H1 (cell line): ENCODE data around the gene UBE2M. TPM values are rescaled to one million over a fixed set of nuclear protein-coding genes. Genes with fewer than 3 reads are reported as not detected.

Source experiments
- CTCF ChIA-PET: fragments of 300-600 bp; sonication (Branson Sonifier 250); formaldehyde crosslinking; loops from one replicate; lab custom pipeline; 2021; ENCODE audit not compliant: partially characterized antibody; lab: Charles Lee
- POLR2A ChIA-PET: fragments of 300-600 bp; sonication (Branson Sonifier 250); formaldehyde crosslinking; loops from one replicate; lab custom pipeline; 2021; ENCODE audit warnings: inconsistent platforms; ENCODE audit not compliant: partially characterized antibody; lab: Charles Lee
- DNase-seq, 2 experiments: peaks; one replicate each; pipeline versions ENCODE4 v3.0.0 to v3.0.0-alpha.2; 2010 to 2022; ENCODE audit warnings: low spot score in 2 of 2, low read depth in 1 of 2, mixed read lengths in 1 of 2
- FAIRE-seq: peaks from 2 replicates; lab custom pipeline; 2011; peaks lifted over from hg19 to GRCh38; lab: Jason Lieb, UNC
- H2AFZ ChIP-seq: 2 replicates; pipeline ENCODE4 v1.8.1; 2012; ENCODE audit warnings: low read length, inconsistent platforms
- H2AK5ac ChIP-seq: 2 replicates; pipeline ENCODE4 v1.6.1; 2013; ENCODE audit warnings: low read depth, low read length
- H2BK120ac ChIP-seq: replicated peaks from 2 replicates; pipeline ENCODE3; 2013; ENCODE audit warnings: low read depth, low read length, inconsistent platforms
- H2BK12ac ChIP-seq: 2 replicates; pipeline ENCODE4 v1.6.1; 2013; ENCODE audit warnings: low read depth, low read length
- H2BK15ac ChIP-seq: 2 replicates; pipeline ENCODE4 v1.6.1; 2013; ENCODE audit warnings: low read length
- H2BK20ac ChIP-seq: 2 replicates; pipeline ENCODE4 v1.6.1; 2013; ENCODE audit warnings: low read length
- H2BK5ac ChIP-seq: 2 replicates; pipeline ENCODE4 v1.6.1; 2013; ENCODE audit warnings: low read depth, low read length
- H3K14ac ChIP-seq: 2 replicates; pipeline ENCODE4 v1.6.1; 2013; ENCODE audit warnings: inconsistent platforms; ENCODE audit not compliant: insufficient read length
- H3K18ac ChIP-seq: 2 replicates; pipeline ENCODE4 v1.6.1; 2013; ENCODE audit warnings: low read length; ENCODE audit errors: extremely low read depth
- H3K23ac ChIP-seq: 2 replicates; pipeline ENCODE4 v1.6.1; 2013; ENCODE audit warnings: inconsistent platforms; ENCODE audit not compliant: insufficient read length
- H3K23me2 ChIP-seq: 2 replicates; pipeline ENCODE4 v1.6.1; 2013; ENCODE audit warnings: low read depth, low read length
- H3K27ac ChIP-seq: 2 replicates; pipeline ENCODE4 v1.6.1; 2011; ENCODE audit warnings: low read depth, low read length, inconsistent platforms
- H3K27me3 ChIP-seq, 4 experiments: replicated peaks in 1 of 4; 1 replicate in 1 of 4; 2 replicates in 3 of 4; pipeline versions ENCODE4 v1.6.1 to v1.8.1; 2011 to 2013; ENCODE audit warnings: low read length in 3 of 4, mild to moderate bottlenecking in 3 of 4, inconsistent platforms in 2 of 4, mixed read lengths in 2 of 4, moderate library complexity in 1 of 4; ENCODE audit not compliant: control insufficient read depth in 3 of 4, insufficient read depth in 3 of 4; ENCODE audit errors: extremely low read depth in 1 of 4
- H3K36me3 ChIP-seq, 4 experiments: 2 replicates each; pipeline versions ENCODE4 v1.6.1 to v1.8.1; 2011 to 2013; ENCODE audit warnings: mild to moderate bottlenecking in 4 of 4, low read length in 3 of 4, moderate library complexity in 2 of 4, control low read depth in 1 of 4, inconsistent platforms in 1 of 4; ENCODE audit not compliant: insufficient read depth in 4 of 4, control insufficient read depth in 2 of 4
- H3K4ac ChIP-seq: replicated peaks from 2 replicates; pipeline ENCODE3; 2013; ENCODE audit warnings: low read length, low read depth, mixed read lengths, inconsistent platforms; ENCODE audit not compliant: insufficient read length
- H3K4me1 ChIP-seq, 4 experiments: replicated peaks in 1 of 4; 1 replicate in 1 of 4; 2 replicates in 3 of 4; pipeline versions ENCODE4 v1.6.1 to v1.8.1; 2011 to 2013; ENCODE audit warnings: low read length in 3 of 4, inconsistent platforms in 2 of 4, mixed read lengths in 1 of 4; ENCODE audit not compliant: insufficient read depth in 4 of 4, control insufficient read depth in 3 of 4
- H3K4me2 ChIP-seq, 2 experiments: 2 replicates each; pipeline versions ENCODE4 v1.6.1 to v1.8.1; 2011 to 2013; ENCODE audit warnings: low read depth in 2 of 2, low read length in 2 of 2, control low read depth in 1 of 2, inconsistent platforms in 1 of 2, mild to moderate bottlenecking in 1 of 2; ENCODE audit not compliant: insufficient read depth in 1 of 2
- H3K4me3 ChIP-seq, 4 experiments: fragments of 200-600, 300-600 bp in 1 of 4; sonication (generic), shearing (Covaris generic), sonication (Bioruptor Twin) in 1 of 4; 2 replicates each; pipeline versions ENCODE4 v1.5.1 to v1.8.1; 2011 to 2016; ENCODE audit warnings: low read length in 4 of 4, low read depth in 3 of 4, control low read depth in 2 of 4, inconsistent platforms in 2 of 4, mild to moderate bottlenecking in 2 of 4, mixed read lengths in 1 of 4, moderate library complexity in 1 of 4; ENCODE audit not compliant: insufficient read depth in 2 of 4; ENCODE audit errors: extremely low read depth in 1 of 4
- H3K56ac ChIP-seq: replicated peaks from 2 replicates; pipeline ENCODE3; 2013; ENCODE audit warnings: low read depth, mild to moderate bottlenecking, mixed read lengths, low read length, inconsistent platforms; ENCODE audit not compliant: insufficient read length
- H3K79me1 ChIP-seq: 2 replicates; pipeline ENCODE4 v1.6.1; 2013; ENCODE audit warnings: low read depth, low read length, control low read depth
- H3K79me2 ChIP-seq, 2 experiments: 2 replicates each; pipeline versions ENCODE4 v1.6.1 to v1.8.1; 2012 to 2013; ENCODE audit warnings: low read length in 2 of 2, mild to moderate bottlenecking in 2 of 2, inconsistent platforms in 1 of 2; ENCODE audit not compliant: insufficient read depth in 2 of 2, control insufficient read depth in 1 of 2
- H3K9ac ChIP-seq, 4 experiments: replicated peaks in 1 of 4; 1 replicate in 1 of 4; 2 replicates in 3 of 4; pipeline versions ENCODE4 v1.6.1 to v1.8.1; 2011 to 2013; ENCODE audit warnings: low read depth in 3 of 4, low read length in 3 of 4, control low read depth in 2 of 4, mild to moderate bottlenecking in 2 of 4, moderate library complexity in 2 of 4, inconsistent platforms in 1 of 4; ENCODE audit errors: extremely low read depth in 1 of 4
- H3K9me3 ChIP-seq, 2 experiments: 2 replicates each; pipeline versions ENCODE4 v1.6.1 to v1.8.1; 2012 to 2013; ENCODE audit warnings: mild to moderate bottlenecking in 2 of 2, moderate library complexity in 2 of 2, control low read depth in 1 of 2, inconsistent platforms in 1 of 2, low read depth in 1 of 2, low read length in 1 of 2, mixed read lengths in 1 of 2; ENCODE audit not compliant: insufficient read depth in 2 of 2
- H4K20me1 ChIP-seq, 2 experiments: replicated peaks in 1 of 2; 2 replicates each; pipeline versions ENCODE3 to v1.8.1; 2011 to 2013; ENCODE audit warnings: inconsistent platforms in 2 of 2, low read length in 2 of 2, mild to moderate bottlenecking in 1 of 2; ENCODE audit not compliant: insufficient read depth in 2 of 2, control insufficient read depth in 1 of 2
- H4K5ac ChIP-seq: 2 replicates; pipeline ENCODE4 v1.6.1; 2013; ENCODE audit warnings: low read length, low read depth, mixed read lengths, inconsistent platforms; ENCODE audit not compliant: insufficient read length
- H4K8ac ChIP-seq: 2 replicates; pipeline ENCODE4 v1.8.0; 2013; ENCODE audit warnings: mild to moderate bottlenecking, moderate library complexity, low read length, inconsistent platforms; ENCODE audit not compliant: insufficient read depth; ENCODE audit errors: extremely low read depth
- H4K91ac ChIP-seq: replicated peaks from 2 replicates; pipeline ENCODE3; 2013; ENCODE audit warnings: low read length, mixed read lengths, inconsistent platforms; ENCODE audit not compliant: insufficient read length
- BACH1 ChIP-seq: IDR thresholded peaks from 2 replicates; pipeline ENCODE4 v1.6.1; 2012; ENCODE audit warnings: low read length, improper control_type of control experiment
- CTBP2 ChIP-seq: IDR thresholded peaks from 2 replicates; pipeline ENCODE4 v1.7.0; 2011; ENCODE audit warnings: borderline replicate concordance, mild to moderate bottlenecking, moderate library complexity, mixed read lengths, low read length; ENCODE audit not compliant: insufficient read depth, insufficient read length
- KDM4A ChIP-seq: IDR thresholded peaks from one replicate; pipeline ENCODE4 v1.7.1; 2012; ENCODE audit warnings: low read depth, mild to moderate bottlenecking, moderate library complexity, low read length, inconsistent platforms; ENCODE audit not compliant: severe bottlenecking
- PHF8 ChIP-seq: fragments of 200-600 bp; sonication (generic); conservative IDR thresholded peaks from 2 replicates; pipeline ENCODE4 v1.7.1; 2012; ENCODE audit warnings: low read depth, mild to moderate bottlenecking, inconsistent platforms, low read length, moderate library complexity
- POLR2AphosphoS5 ChIP-seq: IDR thresholded peaks from 2 replicates; pipeline ENCODE4 v1.6.1; 2011; ENCODE audit warnings: low read depth, low read length
- RAD21 ChIP-seq, 2 experiments: IDR thresholded peaks in 1 of 2; conservative IDR thresholded peaks in 1 of 2; 2 replicates each; pipeline ENCODE4 v1.6.1; 2011; ENCODE audit warnings: low read depth in 2 of 2, low read length in 2 of 2, improper control_type of control experiment in 1 of 2, inconsistent platforms in 1 of 2, mild to moderate bottlenecking in 1 of 2, moderate library complexity in 1 of 2
- SAP30 ChIP-seq: fragments of 300-600 bp; sonication (generic); IDR thresholded peaks from 2 replicates; pipeline ENCODE4 v1.7.1; 2012; ENCODE audit warnings: low read length, moderate library complexity, mild to moderate bottlenecking, inconsistent platforms; ENCODE audit not compliant: insufficient read depth, insufficient replicate concordance
- TEAD4 ChIP-seq: IDR thresholded peaks from 2 replicates; pipeline ENCODE4 v1.6.1; 2012; ENCODE audit warnings: low read depth, low read length, inconsistent platforms, mixed read lengths
- USF2 ChIP-seq: IDR thresholded peaks from 2 replicates; pipeline ENCODE4 v1.6.1; 2011; ENCODE audit warnings: low read length, improper control_type of control experiment
- WGBS, 2 experiments: shearing (Covaris generic) in 1 of 2; methylation state at CpG; one replicate each; pipeline versions ENCODE4 v1.1.6 to v1.1.7; 2013 to 2015; ENCODE audit warnings: low lambda C conversion rate in 2 of 2, mixed read lengths in 2 of 2, inconsistent platforms in 1 of 2, low coverage in 1 of 2, missing lambda C conversion rate in 1 of 2; ENCODE audit not compliant: insufficient replicate concordance in 2 of 2, insufficient coverage in 1 of 2, insufficient read length in 1 of 2; ENCODE audit errors: extremely low coverage in 1 of 2, missing lambda C conversion rate in 1 of 2; 5-methylcytosine and 5-hydroxymethylcytosine counted together
- polyA plus RNA-seq, 7 experiments: library from polyadenylated mRNA; depleted of rRNA in 3 of 7; stranded (reverse) in 5 of 7; unstranded in 2 of 7; fragments of >200 nt in 5 of 7; fragments of 200-250 nt in 2 of 7; gene quantifications; 1 replicate in 5 of 7; 2 replicates in 1 of 7; 4 replicates in 1 of 7; pipeline versions ENCODE4 v1.2.1 to v1.2.3, GENCODE V29; 2011 to 2013; ENCODE audit warnings: missing spikeins in 2 of 7, mixed read lengths in 2 of 7
- total RNA-seq: library from RNA; stranded (reverse); fragmentation: NEBNext Ultra II Directional; extraction: Animal tissue kit (Norgen Biotek cat#: 25700); gene quantifications from 2 replicates; pipeline ENCODE4 v1.2.1, GENCODE V29; 2021

The UBE2M gene
- total and polyA plus RNA-seq, 2 of the 8 experiments (the other 6 are each of a cell fraction or from before 2014, with no cell fraction given): 93.8 to 114 TPM

DNA sequence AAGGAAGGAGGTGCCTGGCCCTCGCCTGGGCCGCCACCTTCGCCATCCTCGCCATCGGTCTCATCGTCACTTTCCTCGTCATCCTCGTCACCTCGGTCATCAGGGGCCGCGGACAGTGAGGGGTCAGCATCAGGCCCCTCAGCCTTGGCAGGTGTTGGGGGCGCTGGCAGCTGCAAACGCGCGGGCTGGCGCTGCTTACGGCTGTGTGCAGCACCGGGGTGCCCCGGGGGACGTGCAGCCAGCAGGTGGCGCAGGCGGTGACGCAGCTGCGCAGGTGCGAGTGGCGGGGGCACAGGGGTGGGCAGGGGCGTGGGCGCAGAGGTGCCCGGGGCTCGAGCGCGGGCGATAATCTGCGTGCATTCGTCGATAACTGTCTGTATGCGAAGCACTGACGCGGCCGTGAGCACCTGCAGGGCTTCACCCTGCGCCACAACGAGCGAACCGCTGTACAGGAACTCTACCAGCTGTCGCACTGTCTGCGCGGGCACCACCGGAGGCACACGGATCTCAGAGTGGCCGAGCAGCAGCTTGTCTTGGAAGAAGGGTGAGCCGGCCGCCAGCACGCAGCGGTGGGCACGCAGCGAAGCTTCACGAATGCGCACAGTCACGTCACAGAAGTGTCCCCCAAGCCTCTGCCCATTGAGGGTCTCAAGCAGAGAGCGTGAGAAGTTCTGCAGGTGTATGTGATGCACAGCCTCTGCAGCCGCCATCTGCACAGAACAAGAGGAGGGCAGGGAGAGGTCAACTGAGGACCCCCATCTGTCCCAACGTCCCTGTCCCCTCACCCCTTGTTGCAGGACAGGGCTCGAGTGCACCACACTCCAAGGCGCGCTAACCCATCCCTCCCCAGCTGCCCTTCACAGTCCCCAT is 41.2 kb downstream of the UBE2M start:
- no peak overlapping the region for H2BK20ac ChIP-seq
- H3K27ac ChIP-seq: no peak overlapping the region
- no peak overlapping the region for H3K23ac ChIP-seq
- no peak overlapping the region for H2BK120ac ChIP-seq
- H3K18ac ChIP-seq: no peak overlapping the region
- H2AFZ ChIP-seq: no peak overlapping the region
- peaks cover 11% of the 10 kb centered on the region for H3K23me2 ChIP-seq
- H3K9me3 ChIP-seq: no peaks in the 10 kb centered on the region
- H3K79me2 ChIP-seq: peaks cover 0 to 17% of the 10 kb centered on the region in 2 experiments; a peak in 1 of 4 replicates
- 0 out of 2 replicates have a peak overlapping the region, but pooled peaks have one; percentile 35 for H2BK5ac ChIP-seq
- H3K9ac ChIP-seq: no peak overlapping the region
- no peak overlapping the region for H2AK5ac ChIP-seq
- POLR2A ChIA-PET: interaction anchor here (0.5 to 21.3 kb wide), 13 partner anchors 8 to 334 kb away, joined by 3 to 650 read pairs (median 6); partner anchors contain the start of genes CHMP2A, RNF225, TRIM28 and UBE2M
- H3K4me3 ChIP-seq: no peak overlapping the region
- H2BK12ac ChIP-seq: no peak overlapping the region
- H4K20me1 ChIP-seq: peaks cover 2 to 9% of the 10 kb centered on the region in 2 experiments
- H3K27me3 ChIP-seq: no peaks in the 10 kb centered on the region
- 89% methylated on average over 37 of the region's 65 CpGs; no CpG with 5 or more reads in 1 of the 2 experiments for WGBS, 2 experiments
- H3K36me3 ChIP-seq: peaks cover 0 to 9% (median 2%) of the 10 kb centered on the region in 4 experiments; a peak in 2 of 8 replicates
- CTCF ChIA-PET: interaction anchor here (0.7 to 5.2 kb wide), 9 partner anchors 11 to 68 kb away, joined by 3 to 27 read pairs (median 4); no protein-coding TSS in a partner anchor
- peak overlapping the region; percentile 25; the same call in 1 of the 2 replicates for H4K8ac ChIP-seq
- H3K4ac ChIP-seq: no peak overlapping the region
- no peak overlapping the region for H2BK15ac ChIP-seq
- no peak for DNase-seq
- no peak overlapping the region for H3K14ac ChIP-seq
- no peak for FAIRE-seq
- no peak overlapping the region for H4K91ac ChIP-seq
- peak overlapping the region in 1 of 2 experiments; percentile 67; a peak in 1 of 4 replicates for H3K4me2 ChIP-seq
- no peak overlapping the region for H3K56ac ChIP-seq
- H3K4me1 ChIP-seq: peaks cover 0 to 35% (median 20%) of the 10 kb centered on the region in 4 experiments; a peak in 6 of 7 replicates
- H4K5ac ChIP-seq: no peak overlapping the region
- H3K79me1 ChIP-seq: peaks cover 5% of the 10 kb centered on the region
- no peak for TF ChIP-seq KDM4A
- TF ChIP-seq RAD21 (IDR thresholded peaks at IDR 0.05 in 1 of 2, conservative IDR thresholded peaks at IDR 0.05 in 1 of 2; ENCODE audit: low read depth in 2 of 2, low read length in 2 of 2): no peak; a peak in 1 of 4 replicates
- no peak for TF ChIP-seq TEAD4
- TF ChIP-seq CTBP2: no peak
- no peak for TF ChIP-seq SAP30
- no peak for TF ChIP-seq USF2
- TF ChIP-seq PHF8: no peak
- TF ChIP-seq POLR2AphosphoS5: peak; percentile 40
- TF ChIP-seq BACH1: no peak
